CD14-positive monocyte (primary cell): Measurements from ENCODE around the gene HIF3A. TPM values are rescaled to one million over a fixed set of nuclear protein-coding genes. Genes with fewer than 3 reads are reported as not detected.

Source experiments
- DNase-seq, 3 donors: peaks; one replicate each; pipeline ENCODE4 v3.0.0-alpha.2; 2011 to 2022
- H2AFZ ChIP-seq: 2 replicates; pipeline ENCODE4 v1.6.0; 2012; ENCODE audit warnings: mild to moderate bottlenecking, low read depth, low read length, inconsistent platforms; ENCODE audit not compliant: insufficient read depth, poor library complexity, severe bottlenecking
- H3K27ac ChIP-seq, 2 donors: 1 replicate in 1 of 2; 2 replicates in 1 of 2; pipeline ENCODE4 v1.5.1; 2012 to 2013; ENCODE audit warnings: low read length in 2 of 2, control low read depth in 1 of 2, inconsistent platforms in 1 of 2, low read depth in 1 of 2, mild to moderate bottlenecking in 1 of 2
- H3K27me3 ChIP-seq, 2 donors: one replicate each; pipeline versions ENCODE4 v1.6.0 to v1.6.1; 2011 to 2013; ENCODE audit warnings: low read length in 2 of 2; ENCODE audit not compliant: control insufficient read depth in 2 of 2, insufficient read depth in 2 of 2
- H3K36me3 ChIP-seq, 2 donors: replicated peaks in 1 of 2; 1 replicate in 1 of 2; 2 replicates in 1 of 2; pipeline versions ENCODE4 v1.5.1 to v1.6.1; 2012 to 2013; ENCODE audit warnings: low read length in 2 of 2, control low read depth in 1 of 2, inconsistent platforms in 1 of 2, mild to moderate bottlenecking in 1 of 2; ENCODE audit not compliant: insufficient read depth in 2 of 2, control insufficient read depth in 1 of 2
- H3K4me1 ChIP-seq, 2 donors: 1 replicate in 1 of 2; 2 replicates in 1 of 2; pipeline versions ENCODE4 v1.5.1 to v1.6.1; 2012 to 2013; ENCODE audit warnings: low read length in 2 of 2, control low read depth in 1 of 2, inconsistent platforms in 1 of 2, mild to moderate bottlenecking in 1 of 2, moderate library complexity in 1 of 2; ENCODE audit not compliant: insufficient read depth in 2 of 2, control insufficient read depth in 1 of 2
- H3K4me2 ChIP-seq: replicated peaks from 2 replicates; pipeline ENCODE3; 2012; ENCODE audit warnings: low read length, moderate library complexity, mild to moderate bottlenecking; ENCODE audit not compliant: poor library complexity, severe bottlenecking; ENCODE audit errors: extremely low read depth
- H3K4me3 ChIP-seq, 3 experiments: fragments of 200-600 bp in 1 of 3; sonication (generic) in 1 of 3; replicated peaks in 1 of 3; 1 replicate in 2 of 3; 2 replicates in 1 of 3; pipeline ENCODE4 v1.5.1; 2011 to 2013; ENCODE audit warnings: low read length in 3 of 3, mild to moderate bottlenecking in 3 of 3, control low read depth in 2 of 3, low read depth in 2 of 3, inconsistent platforms in 1 of 3, moderate library complexity in 1 of 3
- H3K79me2 ChIP-seq: 2 replicates; pipeline ENCODE4 v1.6.0; 2012; ENCODE audit warnings: mild to moderate bottlenecking, control low read depth, inconsistent platforms, low read length, moderate library complexity; ENCODE audit not compliant: insufficient read depth
- H3K9ac ChIP-seq: 2 replicates; pipeline ENCODE4 v1.6.0; 2017; ENCODE audit warnings: low read length, mild to moderate bottlenecking; ENCODE audit not compliant: insufficient read depth, poor library complexity, severe bottlenecking
- H3K9me3 ChIP-seq, 2 donors: replicated peaks in 1 of 2; 1 replicate in 1 of 2; 2 replicates in 1 of 2; pipeline versions ENCODE4 v1.5.1 to v1.6.1; 2012 to 2013; ENCODE audit warnings: low read length in 2 of 2, control low read depth in 1 of 2; ENCODE audit not compliant: control insufficient read depth in 1 of 2, insufficient read depth in 1 of 2
- H4K20me1 ChIP-seq: 2 replicates; pipeline ENCODE4 v1.6.0; 2012; ENCODE audit warnings: mild to moderate bottlenecking, low read length, control low read depth, moderate library complexity; ENCODE audit not compliant: insufficient read depth
- H3K27ac Mint-ChIP-seq, 7 donors: one replicate each; pipeline ENCODE4 v1.8.0; 2020; ENCODE audit warnings: mild to moderate bottlenecking in 7 of 7, mixed read lengths in 7 of 7, moderate library complexity in 6 of 7, inconsistent platforms in 2 of 7
- H3K27me3 Mint-ChIP-seq, 3 donors: one replicate each; pipeline ENCODE4 v1.8.0; 2021 to 2022; ENCODE audit warnings: low read depth in 3 of 3, mild to moderate bottlenecking in 3 of 3, mixed read lengths in 3 of 3, moderate library complexity in 3 of 3, inconsistent platforms in 1 of 3
- H3K36me3 Mint-ChIP-seq, 2 donors: one replicate each; pipeline ENCODE4 v1.8.0; 2020; ENCODE audit warnings: mixed read lengths in 2 of 2, inconsistent platforms in 1 of 2, mild to moderate bottlenecking in 1 of 2
- H3K4me1 Mint-ChIP-seq: one replicate; pipeline ENCODE4 v1.8.0; 2020; ENCODE audit warnings: mild to moderate bottlenecking, mixed read lengths
- H3K4me3 Mint-ChIP-seq, 2 donors: one replicate each; pipeline ENCODE4 v1.8.0; 2020; ENCODE audit warnings: mild to moderate bottlenecking in 2 of 2, mixed read lengths in 2 of 2, moderate library complexity in 1 of 2
- H3K9me3 Mint-ChIP-seq, 7 donors: one replicate each; pipeline ENCODE4 v1.8.0; 2020 to 2022; ENCODE audit warnings: mixed read lengths in 7 of 7, mild to moderate bottlenecking in 6 of 7, moderate library complexity in 6 of 7, inconsistent platforms in 2 of 7
- CTCF ChIP-seq: fragments of 200-600 bp; IDR thresholded peaks from one replicate; pipeline ENCODE4 v1.8.0; 2022; ENCODE audit warnings: antibody characterized with exemption, mild to moderate bottlenecking
- WGBS: methylation state at CpG from one replicate; pipeline ENCODE4 v1.1.5; 2013; ENCODE audit warnings: missing lambda C conversion rate; ENCODE audit not compliant: insufficient coverage; 5-methylcytosine and 5-hydroxymethylcytosine counted together
- intact Hi-C, 2 donors: fragments of 100-400 bp; cut with micrococcal nuclease; formaldehyde crosslinking; loops; one replicate each; pipeline versions ENCODE4 v1.15.0 to v1.15.1; 2023
- polyA plus RNA-seq, 3 donors: library from polyadenylated mRNA; depleted of rRNA in 1 of 3; unstranded in 2 of 3; stranded (reverse) in 1 of 3; fragments of 300-500 nt in 2 of 3; fragments of >200 nt in 1 of 3; fragmentation: Illumina TruSeq in 2 of 3; gene quantifications; 1 replicate in 2 of 3; 2 replicates in 1 of 3; pipeline ENCODE4 v1.2.3, GENCODE V29; 2012 to 2021

Gene HIF3A
- polyA plus RNA-seq, 3 donors = not detected

GRCh38 chr19:46368116-46368515 is 71.3 kb downstream of the HIF3A start:
- H3K79me2 ChIP-seq = peaks cover 33% of the 10 kb centered on the region
- intact Hi-C loops = no loop called here
- Mint-ChIP-seq H3K4me1 (no peaks in the 10 kb centered on the region), H3K27ac (peak overlapping the region in 1 of 7 donors; percentile 50), H3K9me3 (no peaks in the 10 kb centered on the region), H3K36me3 (peaks cover 39 to 61% of the 10 kb centered on the region in 2 donors), H3K4me3 (no peak overlapping the region), H3K27me3 (peaks cover 0 to 1% (median 0%) of the 10 kb centered on the region in 3 donors)
- peaks cover 34% of the 10 kb centered on the region for H4K20me1 ChIP-seq
- H3K4me1 ChIP-seq = no peaks in the 10 kb centered on the region
- no peak for DNase-seq
- H3K27ac ChIP-seq = no peak overlapping the region
- no peak overlapping the region for H3K4me2 ChIP-seq
- H3K27me3 ChIP-seq = no peaks in the 10 kb centered on the region
- H3K36me3 ChIP-seq = peaks cover 28 to 65% of the 10 kb centered on the region in 2 donors
- H3K4me3 ChIP-seq = no peak overlapping the region
- H3K9me3 ChIP-seq = no peaks in the 10 kb centered on the region
- no peak overlapping the region for H2AFZ ChIP-seq
- 96% methylated on average over 7 of the region's 7 CpGs for WGBS
- no peak overlapping the region for H3K9ac ChIP-seq
- TF ChIP-seq CTCF = no peak

GRCh38 chr19:46369817-46370216 is 73.0 kb downstream of the HIF3A start:
- no peaks in the 10 kb centered on the region for H3K4me1 ChIP-seq
- no peak for TF ChIP-seq CTCF
- H3K27me3 Mint-ChIP-seq = peaks cover 0 to 1% (median 0%) of the 10 kb centered on the region in 3 donors
- no peak overlapping the region for H3K4me2 ChIP-seq
- no peaks in the 10 kb centered on the region for H3K9me3 ChIP-seq
- peaks cover 29% of the 10 kb centered on the region for H3K79me2 ChIP-seq
- no peak for DNase-seq
- H2AFZ ChIP-seq = no peak overlapping the region
- H3K36me3 Mint-ChIP-seq = peaks cover 30 to 47% of the 10 kb centered on the region in 2 donors
- H3K9ac ChIP-seq = no peak overlapping the region
- peaks cover 24 to 61% of the 10 kb centered on the region in 2 donors for H3K36me3 ChIP-seq
- H3K4me3 Mint-ChIP-seq = no peak overlapping the region
- peaks cover 33% of the 10 kb centered on the region for H4K20me1 ChIP-seq
- H3K4me3 ChIP-seq = no peak overlapping the region
- no peak overlapping the region for H3K27ac ChIP-seq
- 94% methylated on average over 4 of the region's 7 CpGs for WGBS
- H3K4me1 Mint-ChIP-seq = no peaks in the 10 kb centered on the region
- intact Hi-C loops = no loop called here
- no peak overlapping the region for H3K27ac Mint-ChIP-seq
- H3K9me3 Mint-ChIP-seq = peaks cover 0 to 1% (median 0%) of the 10 kb centered on the region in 7 donors
- no peaks in the 10 kb centered on the region for H3K27me3 ChIP-seq
